C1 segment of cervical spinal cord (tissue), 14 donors: ENCODE results near the gene BROX.
"Not testable (repeated sequence)": the region's sequence is repeated elsewhere in the genome, so short reads cannot be mapped to it uniquely, and the experiment has no call there.

ENCODE experiments used
- DNase-seq, 14 donors: peaks; one replicate each; lab custom pipeline; 2025; lab: John Stamatoyannopoulos, UW

BROX gene

GRCh38 chr1:222712253-222713090 lies at the start of gene BROX, which contains the start of gene AIDA:
Gene BROX (plus strand): TSS chr1:222712564. CDS start chr1:222715700, 3,136 bp downstream.
Gene AIDA (minus strand): TSS chr1:222712491. CDS start chr1:222712317, 174 bp downstream.
- peak; percentile 83 to 99 (median 94) for DNase-seq

- no peak for DNase-seq
These were observed 48.9 kb upstream of the BROX start for GRCh38 chr1:222663431-222663934.

- DNase-seq, result no peak
These were observed 46.4 kb upstream of the BROX start for GRCh38 chr1:222665964-222666363.

- not testable (repeated sequence) for DNase-seq
These were observed 44.2 kb upstream of the BROX start for GRCh38 chr1:222668184-222668583.

GRCh38 chr1:222669107-222669506 lies 43.3 kb upstream of the BROX start:
- DNase-seq, result not testable (repeated sequence)

GRCh38 chr1:222670110-222670509 lies 42.3 kb upstream of the BROX start:
- no peak for DNase-seq

GRCh38 chr1:222680080-222680479 lies 32.3 kb upstream of the BROX start:
- DNase-seq, result no peak

- DNase-seq, result no peak
These were observed 21.3 kb upstream of the BROX start for GRCh38 chr1:222691016-222691415.

GRCh38 chr1:222694927-222695326 lies 17.4 kb upstream of the BROX start:
- no peak for DNase-seq

GRCh38 chr1:222696741-222697140 lies 15.6 kb upstream of the BROX start:
- DNase-seq, result no peak

GRCh38 chr1:222697203-222697602 lies 15.2 kb upstream of the BROX start:
- DNase-seq, result no peak

GRCh38 chr1:222697826-222698225 lies 14.5 kb upstream of the BROX start:
- no peak for DNase-seq

- DNase-seq, result no peak
These were observed 10.2 kb upstream of the BROX start for GRCh38 chr1:222702210-222702609.

GRCh38 chr1:222704260-222704659 lies 8.1 kb upstream of the BROX start:
- DNase-seq, result no peak

- no peak for DNase-seq
These were observed 5.5 kb upstream of the BROX start for GRCh38 chr1:222706815-222707214.

- DNase-seq, result no peak
These were observed 2.6 kb upstream of the BROX start for GRCh38 chr1:222709700-222710153.

GRCh38 chr1:222711319-222712252 lies 778 bp upstream of the BROX start:
- peak in 12 of 14 donors; percentile 12 to 74 (median 52) for DNase-seq

GRCh38 chr1:222713091-222713961 lies 962 bp downstream of the BROX start:
- peak; percentile 49 to 95 (median 92) for DNase-seq

- no peak for DNase-seq
These were observed 4.0 kb downstream of the BROX start for GRCh38 chr1:222716393-222716792.

GRCh38 chr1:222728746-222729145 lies 16.4 kb downstream of the BROX start:
- DNase-seq, result no peak

GRCh38 chr1:222730866-222731265 lies 18.5 kb downstream of the BROX start:
- DNase-seq, result no peak
